K562 (cell line): ENCODE data around the gene PRPSAP1.

Experiments used
- CHD2 ChIP-seq: IDR thresholded peaks from 2 replicates; pipeline ENCODE4 v1.6.1; 2011; ENCODE audit warnings: low read depth, low read length
- CREBBP ChIP-seq: IDR thresholded peaks from one replicate; pipeline ENCODE4 v1.6.1; 2012; ENCODE audit warnings: low read depth, mild to moderate bottlenecking, control low read depth, inconsistent platforms, low read length
- HSF4 ChIP-seq: fragments of 250-450 bp; sonication (Bioruptor Pico); IDR thresholded peaks from 2 replicates; pipeline ENCODE4 v2.1.2; 2022; ENCODE audit warnings: mild to moderate bottlenecking, moderate library complexity, borderline replicate concordance
- IRF2 ChIP-seq: sonication (generic); formaldehyde crosslinking; IDR thresholded peaks from 2 replicates; pipeline ENCODE4 v1.8.1; 2022; ENCODE audit warnings: mild to moderate bottlenecking, missing genetic modification reagents
- MEIS2 ChIP-seq: fragments of 450-650 bp; IDR thresholded peaks from 2 replicates; pipeline ENCODE4 v1.6.1; 2014; ENCODE audit warnings: mild to moderate bottlenecking; ENCODE audit not compliant: partially characterized antibody
- MTA3 ChIP-seq: fragments of 450-650 bp; formaldehyde crosslinking; IDR thresholded peaks from 2 replicates; pipeline ENCODE4 v1.6.1; 2017; ENCODE audit warnings: mild to moderate bottlenecking, borderline replicate concordance
- NR1H2 ChIP-seq: sonication (generic); formaldehyde crosslinking; IDR thresholded peaks from 2 replicates; pipeline ENCODE4 v1.4.0; 2020; ENCODE audit warnings: mild to moderate bottlenecking, missing genetic modification reagents
- RAD51 ChIP-seq: fragments of 450-650 bp; IDR thresholded peaks from 2 replicates; pipeline ENCODE4 v1.7.1; 2016; ENCODE audit warnings: low read depth, mild to moderate bottlenecking, borderline replicate concordance
- SAFB ChIP-seq: fragments of 200-400 bp; formaldehyde crosslinking; IDR thresholded peaks from 2 replicates; pipeline ENCODE4 v1.6.1; 2017; ENCODE audit warnings: low read depth, low read length, borderline replicate concordance
- SOX6 ChIP-seq: fragments of 450-650 bp; IDR thresholded peaks from 2 replicates; pipeline ENCODE4 v1.6.1; 2014; ENCODE audit warnings: mild to moderate bottlenecking
- ZBTB7A ChIP-seq: IDR thresholded peaks from 2 replicates; pipeline ENCODE4 v1.6.1; 2011; ENCODE audit warnings: low read depth, mild to moderate bottlenecking, low read length, moderate library complexity, borderline replicate concordance; ENCODE audit not compliant: control insufficient read depth
- ZNF589 ChIP-seq: fragments of 200-800 bp; sonication (Bioruptor generic); IDR thresholded peaks from 2 replicates; pipeline ENCODE4 v1.6.1; 2016; ENCODE audit warnings: low read depth, missing genetic modification characterization, missing compliant biosample characterization
- TF ChIP-seq, protein P1 (sequence below), 3 experiments: IDR thresholded peaks in 2 of 3; conservative IDR thresholded peaks in 1 of 3; 2 replicates each; pipeline ENCODE4 v1.5.1; 2011 to 2012; ENCODE audit warnings: low read length in 3 of 3, mild to moderate bottlenecking in 3 of 3, control low read depth in 2 of 3, improper control_type of control experiment in 1 of 3, inconsistent platforms in 1 of 3, low read depth in 1 of 3, mixed read lengths in 1 of 3, moderate library complexity in 1 of 3; ENCODE audit not compliant: insufficient read depth in 2 of 3
- TF ChIP-seq, protein P2 (sequence below): sonication (generic); formaldehyde crosslinking; IDR thresholded peaks from 2 replicates; pipeline ENCODE4 v1.8.0; 2023; ENCODE audit warnings: mild to moderate bottlenecking, missing genetic modification reagents

DNA sequence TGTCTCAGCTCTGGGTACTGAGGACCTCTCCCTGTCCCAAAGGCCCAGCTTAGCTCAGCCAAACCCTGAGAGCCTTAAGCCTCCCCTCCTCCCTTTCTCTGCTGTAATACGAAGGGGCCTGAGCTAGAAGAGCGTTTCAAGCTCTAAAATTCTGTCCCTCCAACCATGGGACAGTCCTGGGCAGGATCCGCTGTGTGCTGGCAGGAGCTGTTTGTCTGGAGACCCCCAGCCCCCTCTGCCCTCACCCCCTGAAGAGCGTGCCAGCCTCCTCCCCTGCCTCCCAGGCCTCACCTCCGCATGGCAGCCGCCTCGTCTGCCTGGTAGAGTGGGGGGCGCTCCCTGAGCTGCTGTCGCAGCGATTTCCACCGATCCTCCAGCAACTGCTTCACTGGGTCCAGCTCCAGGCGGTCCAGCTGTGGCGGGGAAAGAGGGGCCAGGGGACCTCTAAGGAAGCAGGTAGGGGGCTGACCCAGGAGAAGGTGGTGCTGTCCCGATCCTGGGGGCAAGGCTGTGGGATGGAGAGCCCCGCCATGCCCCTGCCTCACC lies 73.9 kb downstream of the PRPSAP1 start:
- TF ChIP-seq RAD51 (no peak), CHD2 (no peak), MTA3 (no peak), HSF4 (CRISPR knock-in tag) (no peak), NR1H2 (no peak), ZNF589 (CRISPR knock-in tag) (no peak), MEIS2 (no peak), ZBTB7A (no peak), CREBBP (no peak), SAFB (no peak), SOX6 (no peak), IRF2 (no peak)
- TF ChIP-seq, protein P1, sequence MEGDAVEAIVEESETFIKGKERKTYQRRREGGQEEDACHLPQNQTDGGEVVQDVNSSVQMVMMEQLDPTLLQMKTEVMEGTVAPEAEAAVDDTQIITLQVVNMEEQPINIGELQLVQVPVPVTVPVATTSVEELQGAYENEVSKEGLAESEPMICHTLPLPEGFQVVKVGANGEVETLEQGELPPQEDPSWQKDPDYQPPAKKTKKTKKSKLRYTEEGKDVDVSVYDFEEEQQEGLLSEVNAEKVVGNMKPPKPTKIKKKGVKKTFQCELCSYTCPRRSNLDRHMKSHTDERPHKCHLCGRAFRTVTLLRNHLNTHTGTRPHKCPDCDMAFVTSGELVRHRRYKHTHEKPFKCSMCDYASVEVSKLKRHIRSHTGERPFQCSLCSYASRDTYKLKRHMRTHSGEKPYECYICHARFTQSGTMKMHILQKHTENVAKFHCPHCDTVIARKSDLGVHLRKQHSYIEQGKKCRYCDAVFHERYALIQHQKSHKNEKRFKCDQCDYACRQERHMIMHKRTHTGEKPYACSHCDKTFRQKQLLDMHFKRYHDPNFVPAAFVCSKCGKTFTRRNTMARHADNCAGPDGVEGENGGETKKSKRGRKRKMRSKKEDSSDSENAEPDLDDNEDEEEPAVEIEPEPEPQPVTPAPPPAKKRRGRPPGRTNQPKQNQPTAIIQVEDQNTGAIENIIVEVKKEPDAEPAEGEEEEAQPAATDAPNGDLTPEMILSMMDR (IDR thresholded peaks at IDR 0.05 in 2 of 3, conservative IDR thresholded peaks at IDR 0.05 in 1 of 3; ENCODE audit: insufficient read depth in 2 of 3, low read depth in 1 of 3, low read length in 3 of 3) = no peak
- TF ChIP-seq, protein P2, sequence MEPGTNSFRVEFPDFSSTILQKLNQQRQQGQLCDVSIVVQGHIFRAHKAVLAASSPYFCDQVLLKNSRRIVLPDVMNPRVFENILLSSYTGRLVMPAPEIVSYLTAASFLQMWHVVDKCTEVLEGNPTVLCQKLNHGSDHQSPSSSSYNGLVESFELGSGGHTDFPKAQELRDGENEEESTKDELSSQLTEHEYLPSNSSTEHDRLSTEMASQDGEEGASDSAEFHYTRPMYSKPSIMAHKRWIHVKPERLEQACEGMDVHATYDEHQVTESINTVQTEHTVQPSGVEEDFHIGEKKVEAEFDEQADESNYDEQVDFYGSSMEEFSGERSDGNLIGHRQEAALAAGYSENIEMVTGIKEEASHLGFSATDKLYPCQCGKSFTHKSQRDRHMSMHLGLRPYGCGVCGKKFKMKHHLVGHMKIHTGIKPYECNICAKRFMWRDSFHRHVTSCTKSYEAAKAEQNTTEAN = no peak
